OCI-LY1 (cell line): ENCODE data around the gene EQTN.

Experiments used
- H2AFZ ChIP-seq: fragments of 200-600 bp; sonication (generic), shearing (Covaris generic); 2 replicates; pipeline ENCODE4 v1.6.0; 2014; ENCODE audit warnings: antibody characterized with exemption, mild to moderate bottlenecking, low read length
- H3F3A ChIP-seq: fragments of 200-600 bp; sonication (generic), shearing (Covaris generic); 2 replicates; pipeline ENCODE4 v1.6.0; 2014; ENCODE audit warnings: mild to moderate bottlenecking, antibody characterized with exemption, low read length, moderate library complexity; ENCODE audit not compliant: insufficient read depth
- H3K27ac ChIP-seq: fragments of 200-600 bp; sonication (generic); 2 replicates; pipeline ENCODE4 v1.5.1; 2014; ENCODE audit warnings: low read length, mixed run types, mild to moderate bottlenecking, low read depth; ENCODE audit not compliant: poor library complexity, severe bottlenecking
- H3K27me3 ChIP-seq: fragments of 200-600 bp; sonication (generic); 2 replicates; pipeline ENCODE4 v1.6.0; 2014; ENCODE audit warnings: antibody characterized with exemption, mild to moderate bottlenecking, low read length, moderate library complexity; ENCODE audit not compliant: insufficient read depth
- H3K36me3 ChIP-seq: fragments of 200-600 bp; sonication (generic); 2 replicates; pipeline ENCODE4 v1.6.1; 2014; ENCODE audit warnings: mild to moderate bottlenecking, antibody characterized with exemption, low read length, moderate library complexity, mixed read lengths; ENCODE audit not compliant: insufficient read depth
- H3K4me1 ChIP-seq: fragments of 200-600 bp; sonication (generic); 2 replicates; pipeline ENCODE4 v1.5.1; 2014; ENCODE audit warnings: mild to moderate bottlenecking, low read length, moderate library complexity; ENCODE audit not compliant: insufficient read depth, severe bottlenecking
- H3K4me2 ChIP-seq: fragments of 200-600 bp; sonication (generic), shearing (Covaris generic); 2 replicates; pipeline ENCODE4 v1.6.1; 2014; ENCODE audit warnings: low read length
- H3K4me3 ChIP-seq: fragments of 200-600 bp; sonication (generic); 2 replicates; pipeline ENCODE4 v1.5.1; 2014; ENCODE audit warnings: low read length, low read depth, mild to moderate bottlenecking, mixed read lengths; ENCODE audit not compliant: poor library complexity, severe bottlenecking
- H3K79me2 ChIP-seq: fragments of 200-600 bp; shearing (Covaris generic); 2 replicates; pipeline ENCODE4 v1.6.1; 2016; ENCODE audit warnings: mixed run types, low read length, mixed read lengths; ENCODE audit not compliant: insufficient read depth
- H3K9ac ChIP-seq: fragments of 200-600 bp; sonication (generic), shearing (Covaris generic); 2 replicates; pipeline ENCODE4 v1.6.1; 2014; ENCODE audit warnings: mild to moderate bottlenecking, low read length, mixed read lengths
- H3K9me2 ChIP-seq: fragments of 200-600 bp; sonication (generic), shearing (Covaris generic); 2 replicates; pipeline ENCODE4 v1.6.1; 2014; ENCODE audit warnings: low read depth, mild to moderate bottlenecking, low read length, mixed read lengths
- H3K9me3 ChIP-seq: fragments of 200-600 bp; shearing (Covaris generic); 2 replicates; pipeline ENCODE4 v1.6.1; 2014; ENCODE audit warnings: low read length, mixed read lengths
- H4K20me1 ChIP-seq: fragments of 200-600 bp; sonication (generic), shearing (Covaris generic); 2 replicates; pipeline ENCODE4 v1.6.0; 2016; ENCODE audit warnings: mild to moderate bottlenecking, low read length; ENCODE audit not compliant: insufficient read depth
- EZH2 ChIP-seq: fragments of 200-600 bp; sonication (generic), shearing (Covaris generic); IDR thresholded peaks from 2 replicates; pipeline ENCODE4 v1.8.0; 2017; ENCODE audit warnings: borderline replicate concordance, mixed run types, mild to moderate bottlenecking, antibody characterized with exemption, low read length, moderate library complexity, mixed read lengths
- TF ChIP-seq, protein P1 (sequence below): fragments of 200-600 bp; sonication (generic), shearing (Covaris generic); IDR thresholded peaks from 2 replicates; pipeline ENCODE4 v1.5.1; 2017; ENCODE audit warnings: mild to moderate bottlenecking, antibody characterized with exemption, low read length, moderate library complexity, mixed read lengths

Gene EQTN

DNA sequence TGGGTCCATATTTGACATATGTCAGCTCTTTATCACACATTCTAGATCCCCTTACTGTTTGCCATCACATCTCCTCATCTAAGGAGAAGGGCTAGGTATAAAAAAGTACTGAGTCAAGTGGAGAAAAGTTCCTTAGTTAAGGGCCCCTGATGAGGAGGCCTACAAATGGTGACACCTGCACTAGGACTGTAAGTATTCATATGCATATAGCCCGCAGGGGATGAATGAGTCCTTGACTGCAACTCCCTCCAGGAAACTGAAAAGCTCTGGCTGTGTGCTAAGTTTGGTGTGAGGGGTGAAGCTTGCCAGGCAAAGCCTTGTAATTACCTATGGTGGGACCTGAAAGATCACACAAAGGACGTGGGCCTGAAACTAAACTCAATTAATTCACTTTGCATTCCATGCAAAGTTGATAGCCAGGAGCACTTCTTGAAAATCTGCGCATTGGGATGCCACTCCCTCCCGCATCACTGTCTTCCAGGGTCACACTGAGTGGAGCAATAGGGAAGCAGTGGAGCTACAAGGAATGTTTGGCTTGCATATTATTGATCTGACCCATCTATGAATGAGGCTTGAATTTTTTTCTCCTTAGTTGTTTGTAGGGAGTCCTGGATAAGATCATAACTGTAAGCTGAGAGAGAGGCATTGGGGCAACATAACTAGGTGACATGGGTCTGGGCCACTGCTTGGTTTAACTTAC is 11.9 kb upstream of the EQTN start:
- no peaks in the 10 kb centered on the region for H3F3A ChIP-seq
- no peaks in the 10 kb centered on the region for H3K36me3 ChIP-seq
- H3K4me1 ChIP-seq = no peaks in the 10 kb centered on the region
- H3K9ac ChIP-seq = no peak overlapping the region
- no peaks in the 10 kb centered on the region for H3K9me3 ChIP-seq
- H3K27me3 ChIP-seq = no peaks in the 10 kb centered on the region
- no peak overlapping the region for H3K4me3 ChIP-seq
- no peaks in the 10 kb centered on the region for H3K79me2 ChIP-seq
- no peaks in the 10 kb centered on the region for H4K20me1 ChIP-seq
- no peaks in the 10 kb centered on the region for H3K9me2 ChIP-seq
- H2AFZ ChIP-seq = no peak overlapping the region
- TF ChIP-seq, protein P1, sequence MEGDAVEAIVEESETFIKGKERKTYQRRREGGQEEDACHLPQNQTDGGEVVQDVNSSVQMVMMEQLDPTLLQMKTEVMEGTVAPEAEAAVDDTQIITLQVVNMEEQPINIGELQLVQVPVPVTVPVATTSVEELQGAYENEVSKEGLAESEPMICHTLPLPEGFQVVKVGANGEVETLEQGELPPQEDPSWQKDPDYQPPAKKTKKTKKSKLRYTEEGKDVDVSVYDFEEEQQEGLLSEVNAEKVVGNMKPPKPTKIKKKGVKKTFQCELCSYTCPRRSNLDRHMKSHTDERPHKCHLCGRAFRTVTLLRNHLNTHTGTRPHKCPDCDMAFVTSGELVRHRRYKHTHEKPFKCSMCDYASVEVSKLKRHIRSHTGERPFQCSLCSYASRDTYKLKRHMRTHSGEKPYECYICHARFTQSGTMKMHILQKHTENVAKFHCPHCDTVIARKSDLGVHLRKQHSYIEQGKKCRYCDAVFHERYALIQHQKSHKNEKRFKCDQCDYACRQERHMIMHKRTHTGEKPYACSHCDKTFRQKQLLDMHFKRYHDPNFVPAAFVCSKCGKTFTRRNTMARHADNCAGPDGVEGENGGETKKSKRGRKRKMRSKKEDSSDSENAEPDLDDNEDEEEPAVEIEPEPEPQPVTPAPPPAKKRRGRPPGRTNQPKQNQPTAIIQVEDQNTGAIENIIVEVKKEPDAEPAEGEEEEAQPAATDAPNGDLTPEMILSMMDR = no peak
- TF ChIP-seq EZH2 = no peak
- H3K4me2 ChIP-seq = no peak overlapping the region
- no peak overlapping the region for H3K27ac ChIP-seq

DNA sequence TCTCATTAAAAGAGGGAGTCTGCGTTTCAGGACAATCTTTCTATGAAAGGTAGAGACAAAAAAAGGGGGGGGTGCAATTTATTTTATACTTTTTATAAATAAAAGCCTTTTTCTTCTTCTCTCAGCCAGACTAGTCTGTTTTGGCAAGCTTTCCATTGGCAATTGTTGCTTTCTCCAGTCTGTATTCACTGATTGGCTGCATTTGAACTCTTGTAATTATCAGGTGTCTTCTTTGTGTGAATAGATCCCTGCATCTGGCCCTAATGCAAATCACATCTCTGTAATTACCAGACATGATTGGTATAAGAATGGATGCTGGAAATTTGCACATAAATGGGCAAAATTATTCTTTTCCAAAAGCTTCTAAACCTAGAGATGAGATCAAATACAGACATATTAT is 7.6 kb upstream of the EQTN start:
- no peak for TF ChIP-seq EZH2
- TF ChIP-seq, protein P1 = no peak
- no peaks in the 10 kb centered on the region for H3K27me3 ChIP-seq

DNA sequence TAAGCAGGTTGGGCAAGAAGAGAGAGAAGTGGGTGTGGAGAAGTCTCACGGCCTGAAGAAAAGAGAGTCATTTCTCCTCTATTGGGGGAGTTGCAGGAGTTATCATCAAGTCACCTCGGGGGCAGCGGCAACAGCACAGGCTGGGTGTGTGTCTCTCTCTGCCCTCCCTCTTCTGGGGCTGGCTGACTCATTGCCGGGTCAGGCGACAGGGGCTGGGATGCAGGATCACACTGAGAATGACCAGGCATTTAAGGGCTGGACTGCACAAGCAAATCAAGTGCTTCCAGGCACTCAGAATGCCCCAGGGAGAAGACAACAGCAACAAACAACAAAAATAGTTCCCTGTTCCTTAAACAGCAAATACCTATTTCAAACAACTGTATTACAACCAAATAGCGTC is 6.3 kb upstream of the EQTN start:
- no peak overlapping the region for H3K4me2 ChIP-seq
- no peak overlapping the region for H3K9ac ChIP-seq

More for the DNA sequence above, 7.6 kb upstream of the EQTN start:
- no peak overlapping the region for H2AFZ ChIP-seq
- no peaks in the 10 kb centered on the region for H3K79me2 ChIP-seq
- H3F3A ChIP-seq = no peaks in the 10 kb centered on the region
- H4K20me1 ChIP-seq = no peaks in the 10 kb centered on the region
- no peaks in the 10 kb centered on the region for H3K36me3 ChIP-seq
- no peak overlapping the region for H3K27ac ChIP-seq
- H3K9me3 ChIP-seq = no peaks in the 10 kb centered on the region
- no peak overlapping the region for H3K9ac ChIP-seq
- no peak overlapping the region for H3K4me3 ChIP-seq
- no peaks in the 10 kb centered on the region for H3K4me1 ChIP-seq
- H3K9me2 ChIP-seq = no peaks in the 10 kb centered on the region
- no peak overlapping the region for H3K4me2 ChIP-seq

More for the DNA sequence above, 6.3 kb upstream of the EQTN start:
- H3K4me1 ChIP-seq = no peaks in the 10 kb centered on the region
- H4K20me1 ChIP-seq = no peaks in the 10 kb centered on the region
- no peaks in the 10 kb centered on the region for H3K27me3 ChIP-seq
- H3K9me3 ChIP-seq = no peaks in the 10 kb centered on the region
- H3K36me3 ChIP-seq = no peaks in the 10 kb centered on the region
- no peak for TF ChIP-seq EZH2
- TF ChIP-seq, protein P1 = no peak
- H3K27ac ChIP-seq = no peak overlapping the region
- H3K4me3 ChIP-seq = no peak overlapping the region
- H3F3A ChIP-seq = no peaks in the 10 kb centered on the region
- H2AFZ ChIP-seq = no peak overlapping the region
- no peaks in the 10 kb centered on the region for H3K79me2 ChIP-seq
- no peaks in the 10 kb centered on the region for H3K9me2 ChIP-seq
